ENCODE data around the gene ELANE.

The ELANE gene

GRCh38 chr19:827710-828321, 24.3 kb upstream of the ELANE start, which contains the start of gene AZU1 (continued):
- no peak for TF ChIP-seq PATZ1 (CRISPR knock-in tag; IDR thresholded peaks at IDR 0.05; ENCODE audit: borderline replicate concordance)
- TF ChIP-seq SNAI2 (CRISPR knock-in tag; IDR thresholded peaks at IDR 0.05), result no peak
- TF ChIP-seq PPARA (CRISPR knock-in tag; IDR thresholded peaks at IDR 0.05; ENCODE audit: borderline replicate concordance), result no peak
- no peak for TF ChIP-seq TSHZ2 (CRISPR knock-in tag; IDR thresholded peaks at IDR 0.05)

GRCh38 chr19:829129-829758, 22.9 kb upstream of the ELANE start:
- no peak for TF ChIP-seq TSHZ2 (CRISPR knock-in tag; IDR thresholded peaks at IDR 0.05)
- no peak for TF ChIP-seq PPARA (CRISPR knock-in tag; IDR thresholded peaks at IDR 0.05; ENCODE audit: borderline replicate concordance)
- no peak for TF ChIP-seq CSRNP3 (CRISPR knock-in tag; IDR thresholded peaks at IDR 0.05)
- TF ChIP-seq ESRRG (CRISPR knock-in tag; IDR thresholded peaks at IDR 0.05), result no peak
- no peak for ATAC-seq

GRCh38 chr19:831407-832369, 20.4 kb upstream of the ELANE start:
- no peak; the same call in 2 of the 3 replicates for ATAC-seq
- no peak for TF ChIP-seq ISL1 (CRISPR knock-in tag; IDR thresholded peaks at IDR 0.05)
- no peak for TF ChIP-seq ARNTL (CRISPR knock-in tag; IDR thresholded peaks at IDR 0.05; ENCODE audit: borderline replicate concordance, low read depth)
- TF ChIP-seq GLIS3 (CRISPR knock-in tag; IDR thresholded peaks at IDR 0.05), result no peak
- TF ChIP-seq OSR1 (CRISPR knock-in tag; IDR thresholded peaks at IDR 0.05), result no peak
- no peak for TF ChIP-seq ZC3H10 (CRISPR knock-in tag; IDR thresholded peaks at IDR 0.05)
- no peak for TF ChIP-seq BACH2 (CRISPR knock-in tag; IDR thresholded peaks at IDR 0.05; ENCODE audit: borderline replicate concordance)
- no peak for TF ChIP-seq ZNF565 (CRISPR knock-in tag; conservative IDR thresholded peaks at IDR 0.05; ENCODE audit: low read depth)
- TF ChIP-seq ZNF8 (CRISPR knock-in tag; IDR thresholded peaks at IDR 0.05), result no peak
- TF ChIP-seq TCF4 (CRISPR knock-in tag; IDR thresholded peaks at IDR 0.05; ENCODE audit: borderline replicate concordance), result no peak
- no peak for TF ChIP-seq CSDC2 (CRISPR knock-in tag; IDR thresholded peaks at IDR 0.05)
- TF ChIP-seq PATZ1 (CRISPR knock-in tag; IDR thresholded peaks at IDR 0.05; ENCODE audit: borderline replicate concordance), result no peak
- no peak for TF ChIP-seq CREB5 (CRISPR knock-in tag; IDR thresholded peaks at IDR 0.05; ENCODE audit: low read depth)

Data from SK-N-SH treated with all-trans-retinoic acid at 6 μM for 48 hours (cell line).